ENCODE results near the gene CACUL1. TPM values are rescaled to one million over a fixed set of nuclear protein-coding genes. Genes with fewer than 3 reads are reported as not detected.
"Not testable (repeated sequence)": the region's sequence is repeated elsewhere in the genome, so short reads cannot be mapped to it uniquely, and the experiment has no call there.

Gene CACUL1
- total RNA-seq, 1 donor from 2014 or later = 30.1 TPM

- intact Hi-C loops (cut with micrococcal nuclease) = no loop called here
- Mint-ChIP-seq H3K36me3 (ENCODE audit: low read depth) (no peaks in the 10 kb centered on the region), H3K4me3 (no peak overlapping the region), H3K27me3 (ENCODE audit: insufficient read depth) (no peaks in the 10 kb centered on the region), H3K9me3 (no peaks in the 10 kb centered on the region), H3K27ac (no peak overlapping the region), H3K4me1 (ENCODE audit: low read depth) (no peaks in the 10 kb centered on the region)
- no peak for DNase-seq (ENCODE audit: low spot score)
Measured at GRCh38 chr10:118666350-118666749, 88.4 kb downstream of the CACUL1 start.

- H3K27me3 Mint-ChIP-seq (ENCODE audit: insufficient read depth) = peaks cover 2% of the 10 kb centered on the region
- H3K27ac Mint-ChIP-seq = no peak overlapping the region
- no peaks in the 10 kb centered on the region for H3K36me3 Mint-ChIP-seq (ENCODE audit: low read depth)
Measured at GRCh38 chr10:118664321-118664720, 90.4 kb downstream of the CACUL1 start.

GRCh38 chr10:118663176-118663575, 91.6 kb downstream of the CACUL1 start:
- Mint-ChIP-seq H3K4me3 (no peak overlapping the region), H3K36me3 (ENCODE audit: low read depth) (no peaks in the 10 kb centered on the region), H3K9me3 (no peaks in the 10 kb centered on the region), H3K27ac (no peak overlapping the region), H3K4me1 (ENCODE audit: low read depth) (peaks cover 12% of the 10 kb centered on the region), H3K27me3 (ENCODE audit: insufficient read depth) (peaks cover 2% of the 10 kb centered on the region)
- DNase-seq (ENCODE audit: low spot score) = no peak
- intact Hi-C loops (cut with micrococcal nuclease) = no loop called here

More at GRCh38 chr10:118664321-118664720, 90.4 kb downstream of the CACUL1 start:
- Mint-ChIP-seq H3K4me3 (no peak overlapping the region), H3K9me3 (no peaks in the 10 kb centered on the region), H3K4me1 (ENCODE audit: low read depth) (peaks cover 5% of the 10 kb centered on the region)
- intact Hi-C loops (cut with micrococcal nuclease) = no loop called here
- no peak for DNase-seq (ENCODE audit: low spot score)

GRCh38 chr10:118662228-118663035, 92.3 kb downstream of the CACUL1 start:
- Mint-ChIP-seq H3K27me3 (ENCODE audit: insufficient read depth) (peaks cover 2% of the 10 kb centered on the region), H3K27ac (no peak overlapping the region), H3K36me3 (ENCODE audit: low read depth) (no peaks in the 10 kb centered on the region), H3K4me1 (ENCODE audit: low read depth) (peaks cover 18% of the 10 kb centered on the region), H3K9me3 (no peaks in the 10 kb centered on the region), H3K4me3 (no peak overlapping the region)
- intact Hi-C loops (cut with micrococcal nuclease) = no loop called here
- no peak for DNase-seq (ENCODE audit: low spot score)

GRCh38 chr10:118658762-118659161, 96.0 kb downstream of the CACUL1 start:
- Mint-ChIP-seq H3K4me3 (no peak overlapping the region), H3K27ac (no peak overlapping the region), H3K36me3 (ENCODE audit: low read depth) (no peaks in the 10 kb centered on the region), H3K4me1 (ENCODE audit: low read depth) (peaks cover 18% of the 10 kb centered on the region), H3K27me3 (ENCODE audit: insufficient read depth) (peaks cover 7% of the 10 kb centered on the region), H3K9me3 (peaks cover 7% of the 10 kb centered on the region)
- intact Hi-C loops (cut with micrococcal nuclease) = no loop called here
- no peak for DNase-seq (ENCODE audit: low spot score)

DNA sequence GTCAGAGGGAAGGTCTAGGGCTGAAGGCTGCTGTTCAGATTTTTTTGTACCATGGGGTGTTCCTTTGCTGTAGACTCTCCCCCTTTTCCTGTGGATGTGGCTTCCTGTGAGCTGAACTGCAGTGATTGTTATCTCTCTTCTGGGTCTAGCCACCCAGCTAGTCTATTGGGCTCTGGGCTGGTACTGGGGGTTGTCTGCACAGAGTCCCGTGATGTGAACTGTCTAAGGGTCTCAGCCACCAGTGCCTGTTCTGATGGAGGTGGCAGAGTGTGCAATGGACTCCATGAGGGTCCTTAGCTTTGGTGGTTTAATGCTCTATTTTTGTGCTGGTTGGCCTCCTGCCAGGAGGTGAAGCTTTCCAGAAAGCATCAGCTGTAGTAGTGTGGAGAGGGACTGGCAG, 96.6 kb downstream of the CACUL1 start:
- DNase-seq (ENCODE audit: low spot score); H3K27me3 Mint-ChIP-seq (ENCODE audit: insufficient read depth); H3K27ac Mint-ChIP-seq; H3K4me3 Mint-ChIP-seq; H3K9me3 Mint-ChIP-seq; H3K36me3 Mint-ChIP-seq (ENCODE audit: low read depth); intact Hi-C loops (cut with micrococcal nuclease): not testable (repeated sequence)
- H3K4me1 Mint-ChIP-seq (ENCODE audit: low read depth) = peaks cover 18% of the 10 kb centered on the region

GRCh38 chr10:118645294-118645693, 109.5 kb downstream of the CACUL1 start:
- H3K4me1 Mint-ChIP-seq (ENCODE audit: low read depth); H3K27ac Mint-ChIP-seq; H3K27me3 Mint-ChIP-seq (ENCODE audit: insufficient read depth); H3K9me3 Mint-ChIP-seq; H3K36me3 Mint-ChIP-seq (ENCODE audit: low read depth); H3K4me3 Mint-ChIP-seq; intact Hi-C loops (cut with micrococcal nuclease); DNase-seq (ENCODE audit: low spot score): not testable (repeated sequence)

GRCh38 chr10:118642228-118642627, 112.5 kb downstream of the CACUL1 start:
- intact Hi-C loops (cut with micrococcal nuclease) = no loop called here
- DNase-seq (ENCODE audit: low spot score) = no peak
- H3K36me3 Mint-ChIP-seq (ENCODE audit: low read depth) = no peaks in the 10 kb centered on the region
- peaks cover 3% of the 10 kb centered on the region for H3K27me3 Mint-ChIP-seq (ENCODE audit: insufficient read depth)
- no peaks in the 10 kb centered on the region for H3K9me3 Mint-ChIP-seq
- H3K27ac Mint-ChIP-seq = no peak overlapping the region
- no peak overlapping the region for H3K4me3 Mint-ChIP-seq
- H3K4me1 Mint-ChIP-seq (ENCODE audit: low read depth) = no peaks in the 10 kb centered on the region

GRCh38 chr10:118638680-118639079, 116.1 kb downstream of the CACUL1 start:
- Mint-ChIP-seq H3K27ac (no peak overlapping the region), H3K27me3 (ENCODE audit: insufficient read depth) (peaks cover 3% of the 10 kb centered on the region), H3K4me1 (ENCODE audit: low read depth) (no peaks in the 10 kb centered on the region), H3K36me3 (ENCODE audit: low read depth) (no peaks in the 10 kb centered on the region), H3K9me3 (no peaks in the 10 kb centered on the region), H3K4me3 (no peak overlapping the region)
- intact Hi-C loops (cut with micrococcal nuclease) = no loop called here
- no peak for DNase-seq (ENCODE audit: low spot score)

DNA sequence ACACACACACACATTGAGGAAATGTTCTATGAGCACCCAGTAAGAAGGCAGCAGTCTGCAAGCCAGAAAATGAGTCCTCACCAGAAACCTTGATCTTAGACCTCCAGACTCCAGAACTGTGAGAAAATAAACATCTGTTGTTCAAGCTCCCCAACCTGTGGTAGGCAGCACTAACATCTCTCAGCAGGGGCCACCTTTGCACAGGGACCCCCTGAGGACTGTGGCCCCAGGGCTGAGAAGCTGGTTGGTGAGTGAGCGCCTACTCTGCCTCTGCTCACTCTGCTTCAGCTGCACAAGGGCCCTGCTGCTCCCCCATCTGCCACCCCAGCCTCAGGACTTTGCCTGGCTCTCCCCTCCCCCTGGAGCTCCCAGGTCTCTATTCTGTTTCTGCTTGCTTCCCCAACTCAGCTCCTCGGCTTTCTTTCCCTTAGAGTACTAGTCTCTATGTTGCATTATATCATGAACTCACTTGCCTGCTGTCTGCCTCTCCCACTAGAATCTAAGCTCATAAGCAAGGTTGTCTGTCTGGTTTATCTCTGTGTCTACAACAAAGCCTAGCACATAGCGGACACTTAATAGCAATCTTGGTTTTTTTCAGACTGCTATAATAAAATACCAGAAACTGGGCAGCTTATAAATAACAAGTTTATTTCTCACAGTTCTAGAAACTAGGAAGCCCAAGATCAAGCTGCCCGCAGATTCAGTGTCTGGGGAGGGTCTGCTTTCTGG, 118.9 kb downstream of the CACUL1 start:
- peaks cover 3% of the 10 kb centered on the region for H3K27me3 Mint-ChIP-seq (ENCODE audit: insufficient read depth)
- DNase-seq (ENCODE audit: low spot score) = no peak
- no peaks in the 10 kb centered on the region for H3K9me3 Mint-ChIP-seq
- no peak overlapping the region for H3K27ac Mint-ChIP-seq
- no peaks in the 10 kb centered on the region for H3K4me1 Mint-ChIP-seq (ENCODE audit: low read depth)
- H3K36me3 Mint-ChIP-seq (ENCODE audit: low read depth) = no peaks in the 10 kb centered on the region
- intact Hi-C loops (cut with micrococcal nuclease) = no loop called here
- no peak overlapping the region for H3K4me3 Mint-ChIP-seq

DNA sequence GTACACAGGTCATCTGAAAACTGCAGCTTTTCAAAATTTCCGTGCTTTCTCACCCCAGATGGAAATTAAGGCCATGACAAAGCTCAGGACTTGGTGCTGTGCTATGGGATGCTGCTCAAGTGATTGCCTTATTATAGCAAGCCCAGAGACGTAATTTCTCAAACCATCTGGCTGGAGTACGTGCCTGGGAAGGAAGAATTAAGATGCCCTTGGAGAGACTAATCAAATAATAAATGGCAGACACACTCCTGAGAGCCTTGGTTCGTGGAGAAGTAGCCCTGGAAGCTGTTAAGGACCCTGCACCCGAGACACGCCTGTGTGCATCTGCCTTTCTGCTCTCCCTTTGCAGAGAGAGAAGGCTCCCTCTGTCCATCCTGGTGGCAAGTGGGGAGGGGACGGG, 121.0 kb downstream of the CACUL1 start:
- no peaks in the 10 kb centered on the region for H3K4me1 Mint-ChIP-seq (ENCODE audit: low read depth)
- H3K4me3 Mint-ChIP-seq = no peak overlapping the region
- DNase-seq (ENCODE audit: low spot score) = no peak
- no peaks in the 10 kb centered on the region for H3K36me3 Mint-ChIP-seq (ENCODE audit: low read depth)
- no peaks in the 10 kb centered on the region for H3K9me3 Mint-ChIP-seq
- peaks cover 9% of the 10 kb centered on the region for H3K27me3 Mint-ChIP-seq (ENCODE audit: insufficient read depth)
- no peak overlapping the region for H3K27ac Mint-ChIP-seq
- intact Hi-C loops (cut with micrococcal nuclease) = no loop called here

- Mint-ChIP-seq H3K36me3 (ENCODE audit: low read depth) (no peaks in the 10 kb centered on the region), H3K9me3 (no peaks in the 10 kb centered on the region), H3K27me3 (ENCODE audit: insufficient read depth) (peaks cover 8% of the 10 kb centered on the region), H3K4me3 (no peak overlapping the region), H3K27ac (no peak overlapping the region), H3K4me1 (ENCODE audit: low read depth) (no peaks in the 10 kb centered on the region)
- intact Hi-C loops (cut with micrococcal nuclease) = no loop called here
- DNase-seq (ENCODE audit: low spot score) = no peak
Measured at GRCh38 chr10:118629211-118629610, 125.6 kb downstream of the CACUL1 start.

GRCh38 chr10:118628397-118628796, 126.4 kb downstream of the CACUL1 start:
- Mint-ChIP-seq H3K27me3 (ENCODE audit: insufficient read depth) (peaks cover 8% of the 10 kb centered on the region), H3K4me3 (no peak overlapping the region), H3K36me3 (ENCODE audit: low read depth) (no peaks in the 10 kb centered on the region), H3K27ac (no peak overlapping the region), H3K4me1 (ENCODE audit: low read depth) (no peaks in the 10 kb centered on the region), H3K9me3 (no peaks in the 10 kb centered on the region)
- no peak for DNase-seq (ENCODE audit: low spot score)
- intact Hi-C loops (cut with micrococcal nuclease) = no loop called here
